Measurements from ENCODE around the gene C10orf143. TPM values are rescaled to one million over a fixed set of nuclear protein-coding genes. Genes with fewer than 3 reads are reported as not detected.

C10orf143 gene
- total and polyA plus RNA-seq, 2 experiments from 2014 or later = 0.21 to 3.7 TPM

DNA sequence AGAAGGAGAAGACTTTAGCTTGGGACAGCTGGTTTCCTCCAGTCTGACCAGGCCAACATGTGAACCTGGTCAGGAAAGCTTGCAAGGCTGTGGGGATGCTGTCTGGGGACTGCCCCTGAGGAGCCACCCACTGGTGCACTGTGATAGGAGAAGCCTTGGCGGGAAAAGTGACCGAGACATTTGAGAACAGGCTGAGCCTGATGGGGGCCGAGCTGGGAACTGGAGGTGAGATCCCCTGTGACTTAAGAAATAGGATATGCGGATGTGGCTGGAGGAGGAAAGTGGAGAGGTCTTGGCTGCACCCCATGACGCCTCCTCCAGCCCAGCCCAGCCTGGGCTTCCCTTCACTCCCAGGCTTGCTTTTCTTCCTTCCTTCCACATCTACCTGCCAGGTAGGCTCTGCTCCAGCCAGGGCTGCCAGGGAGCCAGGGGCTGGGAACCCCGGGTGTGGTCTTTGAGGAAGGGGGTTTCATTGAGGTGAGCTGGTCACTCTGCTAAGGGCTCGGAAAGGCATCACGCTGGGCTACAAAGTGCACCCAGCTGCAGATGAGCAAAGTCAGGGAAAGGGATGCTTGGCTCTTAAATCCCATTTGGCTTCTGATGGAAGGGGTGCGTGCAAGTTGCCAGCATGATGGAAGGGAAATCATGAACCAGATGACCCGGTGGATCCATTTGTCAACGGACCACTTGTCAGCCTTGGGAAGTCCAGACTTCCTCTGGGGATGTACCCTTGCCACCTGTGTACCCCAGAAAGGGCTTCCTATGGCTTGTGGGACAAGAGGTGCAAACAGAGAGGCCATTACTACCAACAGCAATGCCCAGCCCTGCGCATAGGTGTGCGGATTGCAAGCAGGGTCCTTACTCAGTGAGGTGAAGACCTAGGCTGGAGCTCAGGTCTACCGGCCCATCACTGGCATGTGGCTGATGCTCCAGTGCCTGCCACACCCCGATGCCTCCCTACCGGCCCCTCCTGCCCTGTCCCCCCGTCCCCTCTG lies 66.3 kb downstream of the C10orf143 start:
- Mint-ChIP-seq H3K36me3 (ENCODE audit: low read depth) (no peaks in the 10 kb centered on the region), H3K4me3 (no peak overlapping the region), H3K4me1 (peaks cover 20% of the 10 kb centered on the region), H3K27ac (no peak overlapping the region), H3K9me3 (no peaks in the 10 kb centered on the region; the same call in 2 of the 3 replicates), H3K27me3 (ENCODE audit: insufficient read depth, low read depth, poor library complexity) (peaks cover 16% of the 10 kb centered on the region)
- DNase-seq (ENCODE audit: low spot score) (no peak), ATAC-seq (no peak)
- no peaks in the 10 kb centered on the region for H3K27me3 ChIP-seq (ENCODE audit: insufficient read depth)
- peaks cover 9% of the 10 kb centered on the region for H3K4me1 ChIP-seq (ENCODE audit: insufficient read depth)
- no peaks in the 10 kb centered on the region for H3K9me2 ChIP-seq (ENCODE audit: insufficient read depth)
- H3K36me3 ChIP-seq (ENCODE audit: insufficient read depth) = no peaks in the 10 kb centered on the region
- TF ChIP-seq POLR2AphosphoS5 (IDR thresholded peaks at IDR 0.05; ENCODE audit: low read depth) (no peak), STAT1 (IDR thresholded peaks at IDR 0.05; ENCODE audit: unreplicated experiment) (no peak), NANOG (IDR thresholded peaks at IDR 0.05; ENCODE audit: borderline replicate concordance) (no peak), EZH2phosphoT487 (IDR thresholded peaks at IDR 0.05; ENCODE audit: unreplicated experiment) (no peak), CREB1 (CRISPR knock-in tag; IDR thresholded peaks at IDR 0.05; ENCODE audit: low read depth) (no peak), JUNB (IDR thresholded peaks at IDR 0.05; ENCODE audit: unreplicated experiment) (no peak), ZNF462 (CRISPR knock-in tag; IDR thresholded peaks at IDR 0.05) (no peak), EZH2 (IDR thresholded peaks at IDR 0.05; ENCODE audit: low read depth, unreplicated experiment) (no peak), ZNF114 (CRISPR knock-in tag; IDR thresholded peaks at IDR 0.05) (no peak), ZNF331 (CRISPR knock-in tag; IDR thresholded peaks at IDR 0.05; ENCODE audit: low read depth) (no peak)
- TF ChIP-seq, protein P1, sequence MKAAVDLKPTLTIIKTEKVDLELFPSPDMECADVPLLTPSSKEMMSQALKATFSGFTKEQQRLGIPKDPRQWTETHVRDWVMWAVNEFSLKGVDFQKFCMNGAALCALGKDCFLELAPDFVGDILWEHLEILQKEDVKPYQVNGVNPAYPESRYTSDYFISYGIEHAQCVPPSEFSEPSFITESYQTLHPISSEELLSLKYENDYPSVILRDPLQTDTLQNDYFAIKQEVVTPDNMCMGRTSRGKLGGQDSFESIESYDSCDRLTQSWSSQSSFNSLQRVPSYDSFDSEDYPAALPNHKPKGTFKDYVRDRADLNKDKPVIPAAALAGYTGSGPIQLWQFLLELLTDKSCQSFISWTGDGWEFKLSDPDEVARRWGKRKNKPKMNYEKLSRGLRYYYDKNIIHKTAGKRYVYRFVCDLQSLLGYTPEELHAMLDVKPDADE (IDR thresholded peaks at IDR 0.05) = no peak
- TF ChIP-seq, protein P2, sequence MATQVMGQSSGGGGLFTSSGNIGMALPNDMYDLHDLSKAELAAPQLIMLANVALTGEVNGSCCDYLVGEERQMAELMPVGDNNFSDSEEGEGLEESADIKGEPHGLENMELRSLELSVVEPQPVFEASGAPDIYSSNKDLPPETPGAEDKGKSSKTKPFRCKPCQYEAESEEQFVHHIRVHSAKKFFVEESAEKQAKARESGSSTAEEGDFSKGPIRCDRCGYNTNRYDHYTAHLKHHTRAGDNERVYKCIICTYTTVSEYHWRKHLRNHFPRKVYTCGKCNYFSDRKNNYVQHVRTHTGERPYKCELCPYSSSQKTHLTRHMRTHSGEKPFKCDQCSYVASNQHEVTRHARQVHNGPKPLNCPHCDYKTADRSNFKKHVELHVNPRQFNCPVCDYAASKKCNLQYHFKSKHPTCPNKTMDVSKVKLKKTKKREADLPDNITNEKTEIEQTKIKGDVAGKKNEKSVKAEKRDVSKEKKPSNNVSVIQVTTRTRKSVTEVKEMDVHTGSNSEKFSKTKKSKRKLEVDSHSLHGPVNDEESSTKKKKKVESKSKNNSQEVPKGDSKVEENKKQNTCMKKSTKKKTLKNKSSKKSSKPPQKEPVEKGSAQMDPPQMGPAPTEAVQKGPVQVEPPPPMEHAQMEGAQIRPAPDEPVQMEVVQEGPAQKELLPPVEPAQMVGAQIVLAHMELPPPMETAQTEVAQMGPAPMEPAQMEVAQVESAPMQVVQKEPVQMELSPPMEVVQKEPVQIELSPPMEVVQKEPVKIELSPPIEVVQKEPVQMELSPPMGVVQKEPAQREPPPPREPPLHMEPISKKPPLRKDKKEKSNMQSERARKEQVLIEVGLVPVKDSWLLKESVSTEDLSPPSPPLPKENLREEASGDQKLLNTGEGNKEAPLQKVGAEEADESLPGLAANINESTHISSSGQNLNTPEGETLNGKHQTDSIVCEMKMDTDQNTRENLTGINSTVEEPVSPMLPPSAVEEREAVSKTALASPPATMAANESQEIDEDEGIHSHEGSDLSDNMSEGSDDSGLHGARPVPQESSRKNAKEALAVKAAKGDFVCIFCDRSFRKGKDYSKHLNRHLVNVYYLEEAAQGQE (IDR thresholded peaks at IDR 0.05; ENCODE audit: unreplicated experiment) = no peak
- TF ChIP-seq, protein P3, sequence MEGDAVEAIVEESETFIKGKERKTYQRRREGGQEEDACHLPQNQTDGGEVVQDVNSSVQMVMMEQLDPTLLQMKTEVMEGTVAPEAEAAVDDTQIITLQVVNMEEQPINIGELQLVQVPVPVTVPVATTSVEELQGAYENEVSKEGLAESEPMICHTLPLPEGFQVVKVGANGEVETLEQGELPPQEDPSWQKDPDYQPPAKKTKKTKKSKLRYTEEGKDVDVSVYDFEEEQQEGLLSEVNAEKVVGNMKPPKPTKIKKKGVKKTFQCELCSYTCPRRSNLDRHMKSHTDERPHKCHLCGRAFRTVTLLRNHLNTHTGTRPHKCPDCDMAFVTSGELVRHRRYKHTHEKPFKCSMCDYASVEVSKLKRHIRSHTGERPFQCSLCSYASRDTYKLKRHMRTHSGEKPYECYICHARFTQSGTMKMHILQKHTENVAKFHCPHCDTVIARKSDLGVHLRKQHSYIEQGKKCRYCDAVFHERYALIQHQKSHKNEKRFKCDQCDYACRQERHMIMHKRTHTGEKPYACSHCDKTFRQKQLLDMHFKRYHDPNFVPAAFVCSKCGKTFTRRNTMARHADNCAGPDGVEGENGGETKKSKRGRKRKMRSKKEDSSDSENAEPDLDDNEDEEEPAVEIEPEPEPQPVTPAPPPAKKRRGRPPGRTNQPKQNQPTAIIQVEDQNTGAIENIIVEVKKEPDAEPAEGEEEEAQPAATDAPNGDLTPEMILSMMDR (conservative IDR thresholded peaks at IDR 0.05; ENCODE audit: low read depth in 2 of 2) = no peak
- no peaks in the 10 kb centered on the region for H3K79me2 ChIP-seq (replicated peaks; ENCODE audit: insufficient read depth)
- no peak overlapping the region for H3K4me3 ChIP-seq
- no peaks in the 10 kb centered on the region for H3F3A ChIP-seq (replicated peaks; ENCODE audit: low read depth)
- no peaks in the 10 kb centered on the region for H4K20me1 ChIP-seq (replicated peaks; ENCODE audit: insufficient read depth)
- no peak overlapping the region; the same call in 1 of the 2 replicates for H2AFZ ChIP-seq
- H3K27ac ChIP-seq (ENCODE audit: low read depth) = no peak overlapping the region
- no peak overlapping the region for H3K4me2 ChIP-seq

All from GM23338 (cell line).